H54 (cell line): Measurements from ENCODE around the gene SH3D21.

ENCODE experiments used
- DNase-seq: peaks from one replicate; pipeline ENCODE4 v3.0.0; 2011; ENCODE audit warnings: low spot score, mixed read lengths; ENCODE audit not compliant: insufficient read length
- FAIRE-seq: peaks from 3 replicates; lab custom pipeline; 2011; peaks lifted over from hg19 to GRCh38; lab: Jason Lieb, UNC
- POLR2A ChIP-seq: IDR thresholded peaks from 2 replicates; pipeline ENCODE4 v1.6.1; 2011; ENCODE audit warnings: low read depth, mild to moderate bottlenecking, low read length

The SH3D21 gene

GRCh38 chr1:36328713-36329112 lies 22.5 kb downstream of the SH3D21 start:
- DNase-seq (no peak), FAIRE-seq (no peak)
- TF ChIP-seq POLR2A = no peak

- TF ChIP-seq POLR2A = no peak
- FAIRE-seq = no peak
- DNase-seq = no peak
These were observed 23.6 kb downstream of the SH3D21 start for GRCh38 chr1:36329817-36330216.

GRCh38 chr1:36330940-36331339 lies 24.8 kb downstream of the SH3D21 start:
- FAIRE-seq = no peak
- DNase-seq = no peak
- no peak for TF ChIP-seq POLR2A

- no peak for FAIRE-seq
- no peak for TF ChIP-seq POLR2A
- DNase-seq = no peak
These were observed 31.7 kb downstream of the SH3D21 start for GRCh38 chr1:36337830-36338229.

GRCh38 chr1:36339215-36339614 lies 33.0 kb downstream of the SH3D21 start:
- FAIRE-seq (no peak), DNase-seq (no peak)
- TF ChIP-seq POLR2A = no peak

- no peak for TF ChIP-seq POLR2A
- DNase-seq (no peak), FAIRE-seq (no peak)
These were observed 33.4 kb downstream of the SH3D21 start for GRCh38 chr1:36339615-36340014.

GRCh38 chr1:36341626-36342320 lies 35.6 kb downstream of the SH3D21 start:
- TF ChIP-seq POLR2A = no peak
- FAIRE-seq = no peak
- no peak for DNase-seq

GRCh38 chr1:36342426-36343185 lies 36.4 kb downstream of the SH3D21 start:
- TF ChIP-seq POLR2A = no peak
- peak; percentile 60 for FAIRE-seq

GRCh38 chr1:36343651-36344394 lies 37.7 kb downstream of the SH3D21 start:
- no peak for TF ChIP-seq POLR2A
- DNase-seq (no peak), FAIRE-seq (no peak)

More at GRCh38 chr1:36342426-36343185, 36.4 kb downstream of the SH3D21 start:
- DNase-seq = peak; percentile 87

- DNase-seq (no peak), FAIRE-seq (no peak)
- TF ChIP-seq POLR2A = no peak
These were observed 38.2 kb downstream of the SH3D21 start for GRCh38 chr1:36344395-36344680.

GRCh38 chr1:36345353-36345752 lies 39.2 kb downstream of the SH3D21 start:
- FAIRE-seq (no peak), DNase-seq (no peak)
- no peak for TF ChIP-seq POLR2A

- FAIRE-seq (no peak), DNase-seq (no peak)
- no peak for TF ChIP-seq POLR2A
These were observed 40.7 kb downstream of the SH3D21 start for GRCh38 chr1:36346741-36347370.

- DNase-seq (no peak), FAIRE-seq (no peak)
- no peak for TF ChIP-seq POLR2A
These were observed 43.1 kb downstream of the SH3D21 start for GRCh38 chr1:36349241-36349671.

GRCh38 chr1:36349839-36350238 lies 43.7 kb downstream of the SH3D21 start:
- TF ChIP-seq POLR2A = no peak

More at GRCh38 chr1:36349839-36350238, 43.7 kb downstream of the SH3D21 start:
- FAIRE-seq (no peak), DNase-seq (no peak)
